Measurements from ENCODE around the gene FGFR3.

FGFR3 gene

DNA sequence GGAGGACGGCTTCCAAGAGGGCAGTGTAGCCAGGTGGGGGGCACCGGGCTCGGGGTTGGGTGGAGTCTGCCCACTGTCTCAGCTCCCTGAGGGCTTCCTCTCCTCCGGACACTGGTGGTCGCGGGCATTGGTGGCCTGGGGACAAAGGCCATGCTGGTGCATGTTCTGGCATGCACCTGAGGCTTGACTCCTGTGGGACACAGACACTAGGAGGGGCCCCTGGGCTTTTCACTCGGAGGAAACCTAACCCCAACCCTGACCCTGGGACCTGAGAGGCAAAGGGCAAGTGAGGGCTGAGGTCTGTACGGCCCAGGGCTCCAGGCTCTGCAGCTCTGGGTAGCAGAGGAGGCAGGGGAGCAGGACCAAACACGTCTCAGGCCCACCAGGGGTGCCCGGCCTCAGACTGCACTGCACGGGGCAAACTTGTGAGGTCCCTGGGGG, 22.3 kb upstream of the FGFR3 start:
- no peak for DNase-seq

DNA sequence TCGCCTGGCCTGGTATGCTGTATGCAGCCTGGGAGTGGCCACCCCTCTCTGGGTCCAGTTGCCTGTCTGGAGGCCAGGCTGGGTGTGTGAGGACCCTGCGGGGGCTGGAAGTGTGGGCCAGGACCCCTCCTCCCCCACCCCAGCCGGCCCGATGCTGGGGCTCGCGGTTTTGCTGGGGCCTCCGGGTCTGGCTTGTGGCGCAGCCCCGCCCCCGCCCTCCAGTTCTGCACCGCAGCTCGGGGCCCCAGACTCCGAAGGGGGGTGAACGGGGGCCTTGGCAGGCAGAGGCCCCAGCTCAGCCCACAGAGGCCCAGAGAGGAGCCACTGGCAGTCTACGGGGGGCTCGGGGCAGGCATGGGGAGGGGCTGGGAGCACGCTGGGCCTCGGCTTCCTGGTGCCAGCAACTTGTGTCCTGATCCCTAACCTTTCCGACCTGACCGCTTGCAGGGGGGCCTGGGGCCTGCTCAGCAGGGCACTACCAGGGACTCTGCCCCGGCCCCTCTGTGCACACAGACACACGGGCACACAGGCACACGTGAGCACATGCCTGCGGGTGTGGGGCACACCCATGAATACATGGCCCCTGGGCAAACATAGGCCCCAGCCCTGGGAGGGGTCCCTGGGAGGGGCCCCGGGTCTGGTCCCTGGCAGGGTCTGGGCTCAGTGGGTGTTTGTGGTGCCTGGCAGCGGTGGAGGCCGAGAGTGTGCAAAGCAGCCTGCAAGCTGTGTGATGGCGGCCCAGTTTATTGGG, 21.4 kb upstream of the FGFR3 start:
- no peak for DNase-seq

DNA sequence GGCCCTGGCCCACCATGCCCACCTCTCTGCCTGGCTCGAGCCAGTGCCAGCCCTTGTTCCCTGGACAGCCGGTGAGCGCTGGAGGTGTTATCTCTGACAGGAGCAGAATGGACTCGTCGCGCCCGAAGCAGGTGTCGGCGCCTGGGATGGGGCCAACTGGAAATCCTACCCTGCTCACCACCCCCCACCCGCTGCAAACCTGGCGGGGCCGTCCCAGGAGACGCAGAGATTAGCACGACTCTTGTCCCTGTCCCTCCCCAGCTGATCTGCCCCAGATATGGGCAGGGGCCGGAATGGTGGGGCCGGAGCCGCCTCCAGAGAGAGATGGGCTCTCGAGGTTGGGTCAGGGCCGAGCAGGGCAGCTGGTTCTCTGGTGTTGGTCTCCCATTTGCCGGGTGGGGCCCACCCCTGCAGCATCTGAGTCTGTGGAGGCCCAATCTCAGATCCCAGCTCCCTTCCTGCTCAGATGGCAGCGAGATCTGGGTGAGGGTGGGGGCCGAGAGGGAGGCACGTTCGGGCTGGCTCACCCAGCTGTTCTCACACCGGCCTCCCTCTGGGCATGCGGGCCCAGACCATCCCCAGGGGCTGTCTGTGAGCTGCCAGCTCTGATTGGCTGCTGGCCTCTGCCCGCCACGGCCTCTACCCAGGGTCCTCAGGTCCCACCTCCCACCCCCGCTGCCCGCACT, 20.1 kb upstream of the FGFR3 start:
- DNase-seq = no peak

DNA sequence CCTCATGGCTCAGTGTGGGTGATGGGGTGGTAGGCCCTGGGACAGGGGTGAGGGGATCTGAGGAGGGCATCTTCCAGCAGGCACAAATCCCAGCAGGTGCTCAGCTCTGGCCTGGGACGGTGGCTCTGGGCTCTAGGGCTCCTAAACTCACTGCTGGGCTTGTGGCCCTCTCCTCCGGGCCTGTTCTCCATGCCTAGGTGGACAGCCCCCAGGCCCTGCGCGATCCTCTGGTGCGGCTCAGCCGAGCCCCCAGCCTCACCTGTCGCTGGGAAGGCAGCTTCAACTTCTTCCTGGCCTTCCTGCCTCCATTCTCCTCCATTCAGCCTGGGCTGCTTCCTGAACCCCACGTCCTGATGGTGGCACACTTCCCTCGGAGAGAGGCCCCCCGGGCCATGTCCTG, 19.3 kb upstream of the FGFR3 start:
- DNase-seq = no peak

DNA sequence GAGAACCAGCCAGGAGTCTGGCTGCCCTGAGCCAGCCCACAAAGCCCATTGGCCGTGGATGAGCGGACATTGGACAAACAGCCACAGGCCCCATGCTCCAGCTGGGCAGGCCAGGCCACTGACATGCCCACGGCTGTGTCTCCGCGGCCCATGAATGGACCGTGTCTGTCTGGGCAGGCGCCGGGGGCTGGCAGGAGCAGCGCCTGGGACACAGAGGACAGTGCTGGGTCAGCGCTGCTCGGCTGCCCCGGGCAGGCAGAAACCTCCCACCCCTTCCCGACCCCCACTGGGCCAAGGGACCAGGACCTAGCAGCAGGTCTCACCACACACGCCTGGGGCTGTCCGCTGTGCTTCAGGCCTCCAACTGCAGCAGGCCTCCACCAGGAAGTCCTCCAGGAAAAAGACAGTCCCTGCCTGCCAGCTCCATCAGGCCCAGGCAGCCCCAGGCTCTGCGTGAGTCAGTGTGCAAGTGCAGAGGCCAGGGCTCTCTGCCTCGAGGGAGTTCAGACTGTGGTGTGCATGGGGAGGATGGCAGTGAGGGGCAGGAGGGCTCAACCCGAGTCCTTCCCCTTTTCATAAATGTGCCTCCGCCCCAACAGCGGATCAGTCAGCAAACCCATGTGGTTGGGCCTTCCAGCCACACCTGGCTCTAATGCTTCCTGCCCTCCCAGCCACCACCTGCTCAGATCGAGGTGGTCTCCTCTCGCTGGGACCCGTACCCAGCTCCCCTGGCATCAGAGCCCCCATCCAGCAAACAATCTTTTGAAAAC, 17.2 kb upstream of the FGFR3 start:
- no peak for DNase-seq

DNA sequence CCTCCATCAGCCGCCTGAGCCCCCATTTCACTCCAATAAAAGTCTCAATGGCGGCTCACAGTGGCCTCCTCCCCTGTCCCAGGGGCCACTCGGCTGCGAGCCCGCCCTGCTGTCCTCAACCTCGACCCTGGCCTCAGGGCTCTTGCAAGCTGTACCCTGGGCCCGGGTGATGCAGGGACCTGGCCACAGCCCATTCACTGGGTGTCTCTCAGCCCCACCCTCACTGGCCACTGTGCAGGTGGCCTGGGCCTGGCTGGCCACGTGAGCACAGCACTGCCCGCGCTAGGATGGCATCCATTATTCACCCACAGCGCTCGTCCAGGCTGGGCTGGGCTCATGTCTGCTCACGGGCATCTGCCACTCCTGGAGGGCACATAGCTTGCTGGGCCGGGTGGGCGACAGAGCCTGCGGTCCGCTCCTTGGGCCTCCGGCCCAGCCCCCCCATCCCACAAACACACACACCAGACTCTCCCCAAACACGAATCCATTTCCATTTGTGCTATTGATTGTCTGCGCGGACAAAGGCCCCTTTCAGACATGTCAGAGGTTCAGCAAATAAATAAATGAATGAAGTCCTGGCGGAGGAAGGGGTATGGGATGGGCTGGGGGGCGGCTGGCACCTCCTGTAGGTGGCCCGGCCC, 16.5 kb upstream of the FGFR3 start:
- no peak for DNase-seq

DNA sequence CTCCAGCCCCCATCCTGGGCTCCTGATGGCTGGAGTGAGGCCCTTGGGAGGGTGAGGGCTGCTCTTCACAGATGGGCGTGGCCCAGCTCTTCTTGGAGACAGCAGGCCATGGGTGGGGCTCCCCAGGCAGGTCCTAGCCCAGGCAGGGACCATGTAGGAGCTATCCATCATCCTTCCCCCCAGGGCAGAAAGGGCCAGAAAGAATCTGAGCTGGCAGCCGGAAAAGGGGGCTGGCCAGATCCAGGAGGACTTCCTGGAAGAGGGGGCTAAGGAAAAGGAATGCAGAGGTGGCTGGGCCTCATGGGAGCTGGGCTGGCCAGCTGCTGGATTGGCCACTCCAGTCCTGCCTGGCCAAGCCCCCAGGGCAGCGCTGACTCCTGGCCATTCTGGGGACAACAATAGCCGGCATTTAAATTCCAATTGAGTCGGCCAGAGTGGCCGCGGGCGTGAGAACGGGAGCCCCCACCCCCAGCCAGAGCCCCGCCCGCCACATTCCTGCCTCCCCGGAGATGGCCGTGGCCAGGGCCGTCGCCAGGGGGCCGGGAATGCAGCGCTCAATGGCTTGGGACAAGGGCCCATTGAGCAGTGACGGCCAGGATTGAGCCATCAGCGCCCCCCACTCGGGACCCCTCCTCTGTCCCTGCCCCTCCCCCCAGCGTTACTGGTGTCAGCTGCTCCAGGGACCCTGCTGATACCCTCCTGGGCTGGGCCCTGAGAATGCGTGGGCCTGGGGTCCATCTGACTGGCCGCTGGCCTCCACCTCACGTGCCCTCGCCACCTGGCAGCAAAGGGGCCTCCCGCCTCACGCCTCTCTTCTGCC, 15.1 kb upstream of the FGFR3 start:
- no peak for DNase-seq

DNA sequence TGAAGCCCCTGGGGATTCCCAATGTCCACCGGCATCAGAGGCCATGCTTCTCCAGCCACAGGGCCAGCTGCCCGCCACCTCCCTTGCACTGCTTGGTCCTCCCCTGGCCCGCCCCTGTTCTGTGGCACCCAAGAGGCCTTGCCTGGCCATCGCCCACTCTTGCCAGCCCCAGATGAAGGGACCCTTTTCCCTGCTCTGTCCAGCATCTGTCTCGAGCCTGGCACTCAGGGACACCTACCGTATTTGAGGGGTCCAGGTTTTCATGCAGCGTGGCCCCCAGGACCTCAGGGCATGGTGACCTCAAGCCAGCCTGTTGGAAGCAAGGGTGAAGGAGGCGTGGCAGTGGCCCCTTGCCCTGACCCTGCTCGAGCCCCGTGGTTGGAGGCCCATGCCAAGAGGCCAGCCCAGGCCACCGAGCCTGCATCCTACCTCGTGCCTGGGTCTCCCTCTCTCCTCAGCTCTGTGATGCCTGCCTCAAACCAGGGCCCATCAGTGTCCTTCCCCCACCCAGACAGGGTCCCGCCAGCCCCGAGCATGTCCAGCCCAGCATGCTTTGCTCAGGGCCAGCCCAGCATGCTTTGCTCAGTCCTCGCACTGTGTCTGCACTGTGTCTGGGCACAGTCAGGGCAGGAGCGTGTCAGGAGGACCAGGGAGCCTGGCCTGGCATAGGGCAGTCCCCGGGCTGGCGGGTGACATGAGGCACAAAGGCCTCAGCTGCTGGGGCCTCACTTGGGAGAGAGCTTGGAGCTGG, 14.3 kb upstream of the FGFR3 start:
- no peak for DNase-seq

DNA sequence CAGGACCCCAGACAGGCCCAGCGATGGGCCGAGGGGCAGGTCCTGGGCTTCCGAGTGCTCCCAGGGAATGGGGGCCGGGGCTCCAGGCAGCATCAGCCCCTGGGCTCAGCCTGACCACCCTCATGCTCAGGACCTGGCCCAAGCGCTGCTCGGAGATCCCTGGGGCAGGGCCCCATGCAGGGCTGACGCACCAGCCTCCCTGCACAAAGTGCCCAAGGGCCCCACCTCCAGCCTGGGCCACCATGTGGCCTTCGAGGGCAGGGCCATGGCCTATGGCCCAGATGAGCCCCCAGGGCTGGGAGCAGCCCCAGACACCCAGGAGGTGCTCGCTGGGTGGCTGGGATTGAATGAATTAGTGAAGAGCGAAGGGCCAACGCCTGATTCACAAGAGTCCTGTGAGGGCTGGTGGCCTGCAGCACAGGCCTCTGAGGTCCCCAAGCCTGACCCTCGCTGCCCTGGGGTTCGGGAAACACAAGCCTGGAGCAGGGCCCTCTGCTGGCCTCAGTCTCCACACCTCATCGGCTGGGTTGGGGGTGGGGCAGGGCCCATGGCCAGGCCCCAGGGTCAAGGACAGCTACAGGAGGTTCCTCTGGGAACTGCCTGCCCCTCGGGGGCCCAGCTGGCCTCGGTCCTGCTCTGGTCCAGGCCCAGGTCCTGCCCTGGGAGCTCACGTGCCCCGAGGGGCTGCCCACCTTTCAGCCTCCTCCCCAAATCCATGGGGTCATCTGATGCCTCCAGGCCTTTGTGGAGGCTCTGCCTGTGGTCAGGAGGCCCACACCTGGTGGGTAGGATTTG, 13.3 kb upstream of the FGFR3 start:
- no peak for DNase-seq

DNA sequence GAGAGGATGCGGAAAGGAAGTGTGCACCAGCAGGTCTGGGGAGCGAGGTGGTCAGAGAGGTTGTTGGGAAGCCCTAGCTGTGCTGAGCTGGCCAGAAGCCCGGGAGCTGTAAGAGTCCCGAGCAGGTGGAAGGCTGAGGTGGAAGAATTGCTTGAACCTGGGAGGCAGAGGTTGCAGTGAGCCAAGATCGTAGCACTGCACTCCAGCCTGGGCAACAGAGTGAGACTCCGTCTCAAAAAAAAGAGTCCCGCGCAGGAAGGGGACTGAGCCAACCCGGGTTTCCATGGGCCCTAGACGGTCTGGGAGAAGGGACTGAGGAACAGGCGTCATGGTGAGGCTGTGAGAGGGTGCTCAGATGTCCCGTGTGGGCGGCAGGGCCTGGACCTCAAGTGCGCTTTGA, 12.7 kb upstream of the FGFR3 start:
- DNase-seq = no peak

DNA sequence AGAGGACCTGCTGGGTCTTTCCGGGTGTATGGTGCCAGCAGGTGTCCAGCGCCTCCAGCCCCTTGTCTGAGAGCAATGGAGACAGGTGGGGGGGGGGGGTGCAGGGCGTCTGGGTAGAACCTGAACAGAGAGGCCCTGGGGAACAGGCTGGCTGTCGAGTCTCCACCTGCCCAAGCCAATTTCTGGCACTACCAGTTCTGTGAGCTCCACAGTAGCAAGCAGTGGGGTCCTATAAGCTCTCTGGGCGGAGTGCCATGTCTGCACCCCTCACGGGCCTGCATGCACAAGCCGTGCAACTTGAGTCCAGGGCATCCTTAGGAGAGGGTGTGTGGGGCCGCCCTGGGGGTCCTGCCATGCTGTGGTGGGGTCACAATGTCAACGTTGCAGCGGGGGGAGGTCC, 10.1 kb upstream of the FGFR3 start:
- DNase-seq = no peak

DNA sequence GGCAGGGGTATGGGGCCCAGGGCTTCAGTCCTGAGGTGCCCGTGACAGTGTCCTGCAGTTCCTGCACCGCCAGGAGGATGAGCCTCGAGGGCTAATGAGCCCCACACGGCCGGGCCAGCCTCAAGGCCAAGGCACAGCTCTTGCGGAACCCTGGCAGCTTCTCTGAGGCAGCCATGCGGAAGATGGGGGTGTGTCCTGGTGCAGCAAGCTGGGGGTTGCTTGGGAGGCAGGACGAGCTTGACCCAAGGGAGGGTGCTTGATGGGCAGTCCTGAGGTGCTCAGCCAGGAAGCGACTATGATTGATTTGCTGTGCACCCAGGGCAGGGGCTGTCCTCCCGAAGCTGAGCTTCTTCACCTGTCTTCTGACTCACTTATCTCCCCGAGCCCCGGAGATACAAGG, 9.1 kb upstream of the FGFR3 start:
- DNase-seq = peak; percentile 37

DNA sequence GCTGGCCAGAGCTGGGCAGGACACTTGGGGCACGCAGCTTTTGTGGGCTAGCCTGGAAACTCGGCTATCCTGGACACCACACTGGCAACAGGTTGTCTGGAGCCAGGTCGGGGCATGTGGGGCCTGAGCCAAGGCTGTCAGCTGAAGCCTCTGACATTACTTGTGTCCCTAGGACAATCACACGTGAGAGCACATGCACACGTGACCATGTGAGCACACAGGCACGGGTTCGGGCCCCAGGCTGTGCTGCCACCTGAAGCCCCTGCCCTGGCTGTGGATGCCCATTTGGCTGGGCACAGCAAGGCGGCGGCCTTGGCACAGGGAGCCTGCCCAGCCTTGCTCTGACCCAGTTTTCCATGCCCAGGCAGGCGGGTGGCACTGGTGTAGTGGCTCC, 8.7 kb upstream of the FGFR3 start:
- DNase-seq = no peak

DNA sequence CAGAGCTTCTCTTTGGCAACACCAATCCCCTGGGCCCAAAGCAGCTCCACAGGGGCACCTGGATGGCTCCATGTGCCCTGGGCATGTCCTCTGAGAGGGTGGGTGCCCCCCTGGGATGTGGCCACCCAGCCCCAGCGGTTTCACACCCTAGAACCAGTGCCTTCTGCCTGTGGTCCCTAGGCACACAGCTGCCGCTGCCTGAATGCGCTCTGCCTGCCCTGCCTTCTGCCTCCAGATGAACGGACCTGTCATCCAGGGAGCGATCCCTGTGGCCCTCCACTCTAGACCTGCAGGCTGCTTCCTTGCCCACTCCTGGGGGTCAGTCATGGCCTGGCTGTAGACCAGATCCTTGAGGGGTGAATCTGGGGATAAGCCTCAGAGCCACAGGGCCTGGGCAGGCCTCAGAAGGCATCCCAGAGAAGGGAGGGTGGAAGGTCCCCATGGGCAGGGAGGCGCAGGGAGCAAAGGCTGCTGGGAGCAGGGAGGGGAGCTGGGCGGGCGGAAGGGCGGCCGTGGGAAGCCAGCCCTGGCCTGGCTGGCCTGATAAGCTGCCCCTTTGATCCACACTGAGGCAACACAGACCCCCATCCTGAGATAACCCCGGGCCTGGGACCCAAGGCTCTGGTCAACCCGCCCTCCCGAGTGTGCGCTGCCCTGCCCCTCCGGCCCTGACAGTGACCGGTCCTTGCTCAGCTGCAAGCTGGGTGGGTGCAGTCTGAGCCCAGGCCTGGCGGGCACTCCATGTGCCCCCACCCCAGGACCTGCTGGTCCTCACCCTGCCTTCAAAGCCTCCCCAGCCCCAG, 8.1 kb upstream of the FGFR3 start:
- no peak for DNase-seq

DNA sequence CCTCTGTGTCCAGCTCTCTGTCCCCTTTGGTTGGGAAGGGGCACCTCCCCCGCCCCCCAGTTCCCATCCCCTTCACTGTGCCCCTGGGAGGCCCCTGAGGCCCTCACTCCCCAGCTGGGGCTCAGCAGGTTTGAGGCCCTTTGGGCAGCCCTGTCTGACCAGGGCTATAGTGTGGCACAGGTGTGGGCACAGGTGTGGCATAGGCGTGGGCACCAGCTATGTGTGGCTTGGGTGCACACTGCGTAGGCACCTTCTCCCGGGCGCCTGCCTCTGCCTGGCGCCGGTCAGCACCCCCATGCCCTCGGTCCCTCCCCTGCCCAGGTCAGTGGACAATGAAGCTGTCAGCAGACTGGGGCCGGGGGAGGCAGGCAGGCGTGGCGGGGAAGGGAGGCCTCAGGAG, 7.5 kb upstream of the FGFR3 start:
- DNase-seq = no peak

DNA sequence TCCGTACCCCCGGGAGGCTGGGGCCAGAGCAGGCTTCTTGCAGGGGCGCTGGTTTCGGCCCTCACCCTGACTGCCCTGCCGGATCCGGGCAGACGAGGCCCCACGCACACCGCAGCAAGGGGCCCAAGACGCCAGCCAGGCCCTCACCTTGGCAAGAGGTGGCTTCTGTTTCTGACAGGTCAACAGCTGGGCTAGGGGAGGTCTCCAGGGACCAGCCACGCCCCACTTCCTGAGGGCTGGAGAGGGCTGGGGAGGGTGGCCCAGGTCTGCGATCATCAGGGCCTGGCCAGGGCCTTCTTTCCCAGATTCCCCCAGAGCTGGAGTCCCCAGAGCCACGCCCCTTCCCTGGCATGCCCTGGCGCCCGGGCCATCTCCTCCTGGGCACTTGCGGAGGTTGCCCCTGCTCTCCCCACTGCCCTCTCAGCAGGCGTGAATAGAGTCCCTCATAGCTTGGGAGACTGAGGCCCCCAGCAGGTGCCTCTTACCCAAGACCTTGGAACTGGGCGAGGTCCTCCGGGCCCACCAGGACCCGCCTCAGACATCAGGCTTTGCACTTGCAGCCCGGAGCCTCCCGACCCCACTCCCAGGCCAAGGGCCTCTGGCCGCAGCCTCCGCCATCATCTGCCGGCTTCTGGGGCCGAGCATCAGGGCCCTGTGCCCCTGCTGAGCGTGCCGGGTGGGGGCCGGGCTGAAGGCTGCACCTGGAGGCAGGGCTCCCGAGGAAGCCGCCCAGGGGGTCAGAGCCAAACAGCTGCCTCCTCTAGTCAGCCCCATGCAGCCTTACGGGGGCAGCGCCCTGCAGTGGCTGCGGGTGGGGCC, 6.3 kb upstream of the FGFR3 start:
- DNase-seq = no peak

DNA sequence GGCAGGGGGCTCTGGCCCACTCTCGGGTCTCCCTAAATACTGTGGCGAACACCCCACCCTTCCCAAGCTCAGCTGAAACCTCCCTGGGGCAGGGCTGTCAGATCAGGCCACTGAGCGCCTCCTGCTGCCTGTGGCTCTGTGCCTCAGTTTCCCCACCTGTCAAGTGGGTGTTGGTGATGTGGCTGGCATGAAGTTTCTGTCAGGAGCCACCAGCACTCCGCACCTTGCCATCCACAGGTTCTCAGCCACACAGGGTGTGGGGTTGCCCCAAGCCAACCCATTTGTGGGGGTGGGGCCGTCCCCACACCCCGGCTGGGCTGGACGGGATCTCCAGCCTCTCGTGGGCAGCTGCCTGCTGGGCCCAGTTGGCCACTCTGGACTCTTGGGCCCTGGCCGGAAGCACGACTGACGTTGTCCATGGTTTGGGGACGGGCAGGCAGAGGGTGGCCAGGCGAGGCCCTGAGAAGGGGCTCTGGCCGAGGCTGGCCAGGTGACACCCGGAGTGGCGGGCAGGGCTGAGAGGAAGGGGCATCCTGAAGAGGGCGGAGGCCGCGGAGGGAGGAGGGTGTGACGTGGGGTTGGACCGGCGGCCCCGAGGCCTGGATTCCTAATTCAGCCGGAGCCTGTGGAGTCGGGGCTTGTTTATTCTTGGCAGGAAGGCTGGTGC, 5.5 kb upstream of the FGFR3 start:
- DNase-seq = no peak

DNA sequence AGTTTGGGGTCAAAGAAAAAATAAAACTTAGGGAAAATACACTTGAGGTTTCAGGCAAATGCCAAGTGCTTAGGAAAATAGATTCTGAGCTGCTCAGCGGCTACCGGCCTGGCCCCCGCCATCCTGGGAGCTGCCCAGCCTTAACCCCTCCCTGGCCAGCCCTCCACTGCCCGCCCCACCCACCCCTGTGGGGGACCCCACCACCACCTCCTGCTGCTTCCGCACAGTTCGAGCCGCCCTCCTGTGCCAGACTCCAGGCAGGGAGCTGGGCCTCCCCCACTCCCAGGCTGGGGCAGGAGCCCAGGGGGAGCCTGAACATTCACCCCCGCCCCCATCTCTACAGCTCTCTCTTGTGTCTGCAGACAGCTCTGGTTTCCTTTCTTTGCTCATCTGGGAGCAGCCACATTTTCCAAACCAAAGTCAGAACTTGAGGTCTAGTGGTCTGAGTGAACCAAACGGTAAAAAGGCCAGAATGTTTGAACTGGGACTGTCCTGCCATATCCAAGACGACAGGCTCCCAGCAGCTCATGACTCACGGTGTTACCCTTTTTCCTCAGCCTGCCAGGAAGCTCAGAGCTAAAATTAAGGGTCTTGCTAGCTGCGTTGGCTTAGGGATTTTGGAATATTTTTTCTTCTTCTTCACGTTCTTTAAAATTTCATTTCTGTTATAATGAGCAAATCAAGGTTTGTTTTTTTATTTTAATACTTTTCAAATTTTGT, 4.7 kb upstream of the FGFR3 start:
- no peak for DNase-seq

Data from kidney glomerular epithelial cell (primary cell).